Aorta (tissue), 5 donors: Measurements from ENCODE around the gene AKR7A2. TPM values are rescaled to one million over a fixed set of nuclear protein-coding genes. Genes with fewer than 3 reads are reported as not detected.

Experiments used
- ATAC-seq: fragments of 200-7000 bp; cut with Tn5 transposase; one replicate; pipeline ENCODE4 v1.9.1; 2022; ENCODE audit warnings: moderate library complexity; ENCODE audit not compliant: low FRiP score
- DNase-seq, 2 donors: peaks; one replicate each; pipeline ENCODE4 v3.0.0-alpha.2; 2020
- H3K27ac ChIP-seq, 2 donors: one replicate each; pipeline ENCODE4 v1.5.1; 2013; ENCODE audit warnings: low read length in 2 of 2, mild to moderate bottlenecking in 2 of 2, moderate library complexity in 2 of 2, control low read depth in 1 of 2, inconsistent platforms in 1 of 2, low read depth in 1 of 2
- H3K27me3 ChIP-seq, 2 donors: one replicate each; pipeline ENCODE4 v1.6.1; 2013; ENCODE audit warnings: control low read depth in 1 of 2, low read length in 1 of 2, mild to moderate bottlenecking in 1 of 2, moderate library complexity in 1 of 2; ENCODE audit not compliant: insufficient read depth in 2 of 2, control insufficient read depth in 1 of 2
- H3K36me3 ChIP-seq, 2 donors: one replicate each; pipeline ENCODE4 v1.6.1; 2013; ENCODE audit warnings: control low read depth in 1 of 2, low read length in 1 of 2, mild to moderate bottlenecking in 1 of 2; ENCODE audit not compliant: insufficient read depth in 2 of 2, control insufficient read depth in 1 of 2
- H3K4me1 ChIP-seq, 2 donors: one replicate each; pipeline ENCODE4 v1.6.1; 2013; ENCODE audit warnings: low read length in 2 of 2, control low read depth in 1 of 2, mild to moderate bottlenecking in 1 of 2, moderate library complexity in 1 of 2; ENCODE audit not compliant: insufficient read depth in 2 of 2, control insufficient read depth in 1 of 2
- H3K4me3 ChIP-seq, 2 donors: one replicate each; pipeline ENCODE4 v1.5.1; 2013; ENCODE audit warnings: low read length in 2 of 2, control low read depth in 1 of 2, mild to moderate bottlenecking in 1 of 2
- H3K9me3 ChIP-seq: one replicate; pipeline ENCODE4 v1.6.1; 2013; ENCODE audit warnings: mild to moderate bottlenecking, low read length; ENCODE audit not compliant: control insufficient read depth
- WGBS, 2 donors: extraction: QIAGEN DNeasy Blood & Tissue Kit; methylation state at CpG; one replicate each; pipeline ENCODE4 v1.1.7; 2013; 5-methylcytosine and 5-hydroxymethylcytosine counted together
- intact Hi-C, 2 donors: fragments of 100-400 bp; cut with DNase I; formaldehyde crosslinking; loops; one replicate each; pipeline versions ENCODE4 v1.14.2 to v1.15.0; 2022
- polyA plus RNA-seq, 2 donors: library from polyadenylated mRNA; stranded (reverse); fragments of 200-250 nt; gene quantifications; one replicate each; pipeline ENCODE4 v1.2.3, GENCODE V29; 2013
- total RNA-seq, 2 donors: library from RNA; stranded (reverse); fragmentation: NEBNext Ultra II Directional; extraction: Animal tissue kit (Norgen Biotek cat#: 25700); gene quantifications; one replicate each; pipeline ENCODE4 v1.2.1, GENCODE V29; 2021
- donor health status: healthy with polysubstance abuse.
- donor health status: Bipolar disorder and iron deficiency.
- donor health status: DM: no; HTN: no; CAD: no.
- donor health status: DM: no; HTN: no; CAD: no.
- donor health status: DM: yes; HTN: yes; CAD: no.

Gene AKR7A2
- total and polyA plus RNA-seq, 4 donors: 19.3 to 48.0 (median 33.1) TPM

GRCh38 chr1:19331262-19331878 lies 19.4 kb upstream of the AKR7A2 start:
- no peak overlapping the region for H3K4me3 ChIP-seq
- ATAC-seq (no peak), DNase-seq (no peak)
- intact Hi-C loops: no loop called here
- no peaks in the 10 kb centered on the region for H3K4me1 ChIP-seq
- no peaks in the 10 kb centered on the region for H3K27me3 ChIP-seq
- WGBS, 2 donors: 85 to 92% methylated on average over 13 of the region's 13 CpGs
- no peak overlapping the region for H3K27ac ChIP-seq
- H3K36me3 ChIP-seq: no peaks in the 10 kb centered on the region
- H3K9me3 ChIP-seq: no peaks in the 10 kb centered on the region

GRCh38 chr1:19330449-19331135 lies 18.6 kb upstream of the AKR7A2 start:
- intact Hi-C loops: no loop called here
- H3K4me3 ChIP-seq: no peak overlapping the region
- no peak overlapping the region for H3K27ac ChIP-seq
- H3K9me3 ChIP-seq: no peaks in the 10 kb centered on the region
- 92 to 93% methylated on average over 14 of the region's 14 CpGs for WGBS, 2 donors
- H3K36me3 ChIP-seq: no peaks in the 10 kb centered on the region
- no peaks in the 10 kb centered on the region for H3K27me3 ChIP-seq
- DNase-seq (no peak), ATAC-seq (no peak)
- no peaks in the 10 kb centered on the region for H3K4me1 ChIP-seq

GRCh38 chr1:19329611-19330010 lies 17.7 kb upstream of the AKR7A2 start:
- no peaks in the 10 kb centered on the region for H3K27me3 ChIP-seq
- intact Hi-C loops: no loop called here
- no peak overlapping the region for H3K4me3 ChIP-seq
- H3K4me1 ChIP-seq: no peaks in the 10 kb centered on the region
- H3K27ac ChIP-seq: no peak overlapping the region
- ATAC-seq (no peak), DNase-seq (no peak)
- no peaks in the 10 kb centered on the region for H3K36me3 ChIP-seq
- no peaks in the 10 kb centered on the region for H3K9me3 ChIP-seq
- 85 to 90% methylated on average over 5 of the region's 5 CpGs for WGBS, 2 donors

DNA sequence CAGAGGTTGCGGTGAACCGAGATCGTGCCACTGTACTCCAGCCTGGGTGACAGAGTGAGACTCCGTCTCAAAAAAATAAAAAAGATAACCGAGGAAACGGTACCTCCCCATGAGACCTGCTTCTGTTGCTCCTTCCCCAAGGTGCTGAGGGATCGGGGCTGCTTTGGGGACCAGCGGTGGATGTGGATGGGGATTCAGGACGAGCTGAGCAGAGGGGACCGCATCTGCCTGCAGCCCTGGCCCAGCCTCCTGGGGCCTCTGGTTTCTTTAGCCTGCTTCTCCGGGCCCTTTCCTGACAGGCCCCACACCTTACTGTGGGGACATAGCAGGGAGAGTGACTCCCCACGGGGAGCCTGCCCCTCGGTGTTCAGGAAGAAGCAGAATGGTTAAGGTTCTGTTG lies 17.2 kb upstream of the AKR7A2 start:
- Histone ChIP-seq H3K9me3 (no peaks in the 10 kb centered on the region), H3K4me1 (no peaks in the 10 kb centered on the region), H3K36me3 (no peaks in the 10 kb centered on the region), H3K27ac (no peak overlapping the region), H3K4me3 (no peak overlapping the region), H3K27me3 (no peaks in the 10 kb centered on the region)
- 84 to 85% methylated on average over 13 of the region's 13 CpGs for WGBS, 2 donors
- DNase-seq (no peak), ATAC-seq (no peak)
- intact Hi-C loops: no loop called here

DNA sequence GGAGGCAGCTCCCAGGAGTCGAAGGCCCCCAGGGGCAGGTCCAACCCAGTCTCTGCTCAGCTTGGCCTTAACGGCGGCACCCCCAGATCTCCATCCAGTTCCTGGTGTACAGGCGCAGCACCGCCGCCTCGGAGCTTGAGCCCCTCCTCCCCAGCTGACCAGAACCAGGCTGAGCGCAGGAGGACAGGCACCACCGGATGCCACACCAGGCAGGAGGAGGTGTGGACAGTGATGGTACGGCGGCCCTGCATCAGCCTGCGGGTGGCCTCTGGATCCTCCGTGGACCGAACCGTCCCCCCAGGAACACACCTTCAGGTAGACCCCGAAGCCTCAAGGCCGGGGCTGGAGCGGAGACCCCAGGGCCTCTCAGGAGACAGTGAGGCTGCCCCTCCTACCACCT lies 16.5 kb upstream of the AKR7A2 start:
- Histone ChIP-seq H3K4me1 (no peaks in the 10 kb centered on the region), H3K4me3 (no peak overlapping the region), H3K27me3 (no peaks in the 10 kb centered on the region), H3K36me3 (no peaks in the 10 kb centered on the region), H3K9me3 (no peaks in the 10 kb centered on the region), H3K27ac (no peak overlapping the region)
- no peak for ATAC-seq
- no peak for DNase-seq
- 90 to 94% methylated on average over 10 to 18 of the region's 18 CpGs for WGBS, 2 donors
- intact Hi-C loops: no loop called here

DNA sequence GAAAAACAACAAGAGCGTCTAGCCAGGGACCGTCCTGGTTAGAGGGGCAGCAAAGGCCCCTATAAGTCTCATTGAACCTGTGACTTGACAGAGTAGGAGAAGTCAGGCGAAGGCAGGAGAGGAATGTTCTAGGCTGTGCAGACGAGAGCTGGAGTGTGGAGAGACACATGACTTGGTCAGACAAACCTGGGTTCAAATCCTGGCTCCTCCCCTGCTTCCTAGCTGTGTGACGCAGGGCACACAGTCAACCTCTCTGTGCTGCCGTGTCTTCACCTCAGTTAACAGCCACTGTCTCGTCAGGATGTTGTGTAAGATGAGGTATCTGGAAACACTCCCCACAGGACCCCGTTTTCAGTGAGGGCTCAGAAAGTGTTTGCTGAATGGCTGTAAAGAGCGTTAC lies 15.8 kb upstream of the AKR7A2 start:
- Histone ChIP-seq H3K4me3 (no peak overlapping the region), H3K36me3 (no peaks in the 10 kb centered on the region), H3K27me3 (no peaks in the 10 kb centered on the region), H3K4me1 (no peaks in the 10 kb centered on the region), H3K27ac (no peak overlapping the region), H3K9me3 (no peaks in the 10 kb centered on the region)
- DNase-seq (no peak), ATAC-seq (no peak)
- WGBS, 2 donors: 84 to 85% methylated on average over 9 of the region's 9 CpGs
- intact Hi-C loops: no loop called here

DNA sequence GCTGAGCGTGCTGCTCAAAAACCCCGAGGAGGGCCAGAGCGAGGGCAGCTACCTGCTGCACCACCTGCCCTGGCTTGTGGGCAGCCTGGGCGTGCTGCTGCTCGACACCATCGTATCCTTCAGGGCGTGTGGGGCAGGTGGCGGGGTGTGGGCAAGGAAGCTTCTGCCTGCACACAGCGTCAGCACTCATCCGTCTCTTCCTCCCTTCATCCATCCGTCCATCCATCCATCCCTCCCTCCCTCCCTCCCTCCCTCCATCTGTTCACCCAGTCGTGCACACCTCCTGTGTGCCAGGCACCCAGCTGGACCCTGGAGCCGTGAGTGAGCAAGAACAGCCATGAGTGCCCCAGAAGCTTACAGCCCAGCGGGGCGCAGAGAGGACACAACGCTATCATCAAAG lies 15.4 kb upstream of the AKR7A2 start:
- H3K36me3 ChIP-seq: no peaks in the 10 kb centered on the region
- H3K4me3 ChIP-seq: no peak overlapping the region
- WGBS, 2 donors: 79 to 86% methylated on average over 16 of the region's 16 CpGs
- no peak overlapping the region for H3K27ac ChIP-seq
- no peak for ATAC-seq
- H3K9me3 ChIP-seq: no peaks in the 10 kb centered on the region
- intact Hi-C loops: no loop called here
- no peak for DNase-seq
- H3K4me1 ChIP-seq: no peaks in the 10 kb centered on the region
- H3K27me3 ChIP-seq: no peaks in the 10 kb centered on the region

GRCh38 chr1:19326748-19327065 lies 14.8 kb upstream of the AKR7A2 start:
- intact Hi-C loops: no loop called here
- Histone ChIP-seq H3K4me1 (no peaks in the 10 kb centered on the region), H3K27me3 (no peaks in the 10 kb centered on the region), H3K36me3 (no peaks in the 10 kb centered on the region), H3K27ac (no peak overlapping the region), H3K9me3 (no peaks in the 10 kb centered on the region), H3K4me3 (no peak overlapping the region)
- ATAC-seq: no peak
- DNase-seq: no peak
- 84 to 88% methylated on average over 6 of the region's 6 CpGs for WGBS, 2 donors

DNA sequence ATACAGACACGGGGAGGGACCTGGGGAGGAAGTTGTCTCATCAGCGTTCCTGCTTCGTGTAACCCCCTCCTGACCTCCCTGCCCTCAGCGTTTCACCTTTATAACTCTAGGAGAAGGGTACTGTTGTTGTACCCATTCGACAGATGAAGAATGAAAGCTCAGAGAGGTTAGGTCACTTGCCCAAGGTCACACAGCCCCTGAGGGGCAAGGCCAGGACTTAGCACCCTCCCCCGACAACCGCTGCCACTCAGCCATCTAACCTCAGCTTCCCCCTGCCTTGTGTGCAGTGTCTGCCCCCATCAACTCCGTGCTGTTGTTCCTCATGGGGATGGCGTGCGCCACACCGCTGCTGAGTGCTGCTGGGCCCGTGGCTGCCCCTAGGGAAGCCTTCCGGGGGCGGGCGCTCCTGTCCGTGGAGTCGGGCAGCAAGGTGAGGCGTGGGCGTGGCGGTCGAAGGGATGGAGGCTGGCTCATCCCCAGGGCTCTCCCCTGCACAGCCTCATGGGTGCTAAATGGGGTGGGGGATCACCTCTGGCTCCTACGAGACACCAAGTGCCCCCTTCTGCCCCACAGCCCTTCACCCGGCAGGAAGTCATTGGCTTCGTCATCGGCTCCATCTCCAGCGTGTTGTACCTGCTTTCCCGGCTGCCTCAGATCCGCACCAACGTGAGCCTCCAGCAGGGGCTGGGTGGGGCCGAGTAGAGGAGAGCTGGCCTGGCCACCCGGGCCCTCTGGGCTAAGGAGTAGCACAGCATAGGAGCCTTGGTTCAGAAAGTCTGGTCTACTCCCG lies 14.2 kb upstream of the AKR7A2 start:
- H3K9me3 ChIP-seq: no peaks in the 10 kb centered on the region
- intact Hi-C loops: no loop called here
- H3K36me3 ChIP-seq: no peaks in the 10 kb centered on the region
- no peaks in the 10 kb centered on the region for H3K4me1 ChIP-seq
- no peak overlapping the region for H3K4me3 ChIP-seq
- ATAC-seq (no peak), DNase-seq (no peak)
- no peak overlapping the region for H3K27ac ChIP-seq
- no peaks in the 10 kb centered on the region for H3K27me3 ChIP-seq
- WGBS, 2 donors: 85 to 87% methylated on average over 32 of the region's 32 CpGs
